HEK293 (cell line): ENCODE measurements around the gene HOMER1.

ENCODE experiments used
- CTCF ChIA-PET: fragments of 350-600 bp; formaldehyde crosslinking; extraction: SDS; loops from one replicate; lab custom pipeline; 2021; ENCODE audit warnings: antibody characterized with exemption; lab: Yijun Ruan, JAX
- POLR2A ChIA-PET: fragments of 300-600 bp; formaldehyde crosslinking; extraction: SDS; loops from one replicate; lab custom pipeline; 2020; ENCODE audit warnings: antibody characterized with exemption, inconsistent platforms; lab: Yijun Ruan, JAX
- H3K27ac ChIP-seq: fragments of 200-500 bp; sonication (Bioruptor generic); 2 replicates; pipeline ENCODE4 v1.5.1; 2014; ENCODE audit warnings: low read depth, low read length, control low read depth, inconsistent platforms; ENCODE audit errors: extremely low read depth
- H3K36me3 ChIP-seq, 2 experiments: fragments of 200-500 bp in 1 of 2; sonication (Bioruptor generic) in 1 of 2; 1 replicate in 1 of 2; 2 replicates in 1 of 2; pipeline ENCODE4 v1.5.1; 2014 to 2017; ENCODE audit warnings: inconsistent platforms in 2 of 2, low read length in 2 of 2; ENCODE audit not compliant: control insufficient read depth in 2 of 2, insufficient read depth in 1 of 2
- H3K4me1 ChIP-seq: fragments of 200-500 bp; sonication (Bioruptor generic); 2 replicates; pipeline ENCODE4 v1.5.1; 2014; ENCODE audit warnings: mild to moderate bottlenecking, low read length, inconsistent platforms; ENCODE audit not compliant: control insufficient read depth, insufficient read depth
- H3K4me3 ChIP-seq: 2 replicates; pipeline ENCODE4 v1.5.1; 2011; ENCODE audit warnings: low read depth, mild to moderate bottlenecking, control low read depth, low read length, moderate library complexity
- H3K9me3 ChIP-seq: fragments of 200-500 bp; sonication (Bioruptor generic); 2 replicates; pipeline ENCODE4 v1.5.1; 2014; ENCODE audit warnings: low read depth, low read length, inconsistent platforms; ENCODE audit not compliant: control insufficient read depth, insufficient read depth
- HOXD13 ChIP-seq: sonication (generic); formaldehyde crosslinking; IDR thresholded peaks from 2 replicates; pipeline ENCODE4 v1.8.0; 2022; ENCODE audit warnings: missing genetic modification reagents, borderline replicate concordance
- KLF17 ChIP-seq: fragments of 450-650 bp; formaldehyde crosslinking; IDR thresholded peaks from 2 replicates; pipeline ENCODE4 v1.5.1; 2016; ENCODE audit warnings: missing biosample characterization, missing genetic modification characterization
- MEIS1 ChIP-seq: sonication (generic); formaldehyde crosslinking; IDR thresholded peaks from 2 replicates; pipeline ENCODE4 v1.8.1; 2022; ENCODE audit warnings: missing genetic modification reagents, mild to moderate bottlenecking, borderline replicate concordance
- OSR2 ChIP-seq: fragments of 450-650 bp; formaldehyde crosslinking; IDR thresholded peaks from 2 replicates; pipeline ENCODE4 v1.5.1; 2016; ENCODE audit warnings: missing biosample characterization, missing genetic modification characterization
- PRDM6 ChIP-seq: fragments of 450-650 bp; formaldehyde crosslinking; IDR thresholded peaks from 2 replicates; pipeline ENCODE4 v1.5.1; 2017; ENCODE audit warnings: missing biosample characterization, missing genetic modification characterization
- SP7 ChIP-seq: fragments of 450-650 bp; formaldehyde crosslinking; IDR thresholded peaks from 2 replicates; pipeline ENCODE4 v1.5.1; 2016; ENCODE audit warnings: missing biosample characterization, missing genetic modification characterization
- ZEB2 ChIP-seq: fragments of 450-650 bp; formaldehyde crosslinking; IDR thresholded peaks from 2 replicates; pipeline ENCODE4 v1.5.1; 2016; ENCODE audit warnings: missing biosample characterization, missing genetic modification characterization
- ZFP37 ChIP-seq: fragments of 450-650 bp; formaldehyde crosslinking; IDR thresholded peaks from 2 replicates; pipeline ENCODE4 v1.5.1; 2016; ENCODE audit warnings: missing biosample characterization, missing genetic modification characterization
- ZNF148 ChIP-seq: fragments of 450-650 bp; formaldehyde crosslinking; IDR thresholded peaks from 2 replicates; pipeline ENCODE4 v1.5.0; 2017; ENCODE audit warnings: missing biosample characterization, missing genetic modification characterization, borderline replicate concordance
- ZNF184 ChIP-seq: fragments of 450-650 bp; IDR thresholded peaks from 2 replicates; pipeline ENCODE4 v1.5.1; 2018; ENCODE audit warnings: missing biosample characterization, mild to moderate bottlenecking, missing genetic modification characterization
- ZNF2 ChIP-seq: fragments of 450-650 bp; formaldehyde crosslinking; IDR thresholded peaks from 2 replicates; pipeline ENCODE4 v1.5.1; 2016; ENCODE audit warnings: missing biosample characterization, missing genetic modification characterization
- ZNF214 ChIP-seq: fragments of 450-650 bp; formaldehyde crosslinking; IDR thresholded peaks from 2 replicates; pipeline ENCODE4 v1.5.1; 2017; ENCODE audit warnings: missing biosample characterization, mild to moderate bottlenecking, missing genetic modification characterization, borderline replicate concordance
- ZNF26 ChIP-seq: fragments of 450-650 bp; formaldehyde crosslinking; IDR thresholded peaks from 2 replicates; pipeline ENCODE4 v1.5.1; 2016; ENCODE audit warnings: missing biosample characterization, missing genetic modification characterization
- ZNF362 ChIP-seq: fragments of 450-650 bp; formaldehyde crosslinking; IDR thresholded peaks from 2 replicates; pipeline ENCODE4 v1.5.1; 2016; ENCODE audit warnings: missing biosample characterization, missing genetic modification characterization
- ZNF366 ChIP-seq: fragments of 450-650 bp; formaldehyde crosslinking; conservative IDR thresholded peaks from 2 replicates; pipeline ENCODE4 v1.5.1; 2016; ENCODE audit warnings: missing biosample characterization, missing genetic modification characterization
- ZNF423 ChIP-seq: fragments of 450-650 bp; formaldehyde crosslinking; IDR thresholded peaks from 2 replicates; pipeline ENCODE4 v1.5.1; 2016; ENCODE audit warnings: missing biosample characterization, missing genetic modification characterization
- ZNF426 ChIP-seq: fragments of 450-650 bp; formaldehyde crosslinking; IDR thresholded peaks from 2 replicates; pipeline ENCODE4 v1.5.1; 2017; ENCODE audit warnings: missing biosample characterization, missing genetic modification characterization, mild to moderate bottlenecking, inconsistent platforms, moderate library complexity
- ZNF488 ChIP-seq: fragments of 450-650 bp; formaldehyde crosslinking; IDR thresholded peaks from 2 replicates; pipeline ENCODE4 v1.5.1; 2016; ENCODE audit warnings: missing biosample characterization, missing genetic modification characterization
- ZNF548 ChIP-seq: fragments of 450-650 bp; formaldehyde crosslinking; IDR thresholded peaks from 2 replicates; pipeline ENCODE4 v1.5.1; 2016; ENCODE audit warnings: missing biosample characterization, missing genetic modification characterization
- ZNF560 ChIP-seq: fragments of 450-650 bp; formaldehyde crosslinking; IDR thresholded peaks from 2 replicates; pipeline ENCODE4 v1.5.1; 2017; ENCODE audit warnings: missing biosample characterization, missing genetic modification characterization, borderline replicate concordance
- ZNF768 ChIP-seq: fragments of 450-650 bp; formaldehyde crosslinking; IDR thresholded peaks from 2 replicates; pipeline ENCODE4 v1.5.1; 2018; ENCODE audit warnings: missing biosample characterization, mild to moderate bottlenecking, missing genetic modification characterization
- ZNF830 ChIP-seq: fragments of 450-650 bp; IDR thresholded peaks from 2 replicates; pipeline ENCODE4 v1.5.0; 2018; ENCODE audit warnings: missing biosample characterization, missing genetic modification characterization, low read depth, mild to moderate bottlenecking, moderate library complexity
- ZNF843 ChIP-seq: fragments of 450-650 bp; formaldehyde crosslinking; IDR thresholded peaks from 2 replicates; pipeline ENCODE4 v1.5.1; 2016; ENCODE audit warnings: missing biosample characterization, missing genetic modification characterization
- ZSCAN18 ChIP-seq: fragments of 450-650 bp; formaldehyde crosslinking; IDR thresholded peaks from 2 replicates; pipeline ENCODE4 v1.5.1; 2016; ENCODE audit warnings: missing biosample characterization, missing genetic modification characterization
- ZXDB ChIP-seq: fragments of 450-650 bp; formaldehyde crosslinking; IDR thresholded peaks from 2 replicates; pipeline ENCODE4 v1.5.1; 2016; ENCODE audit warnings: missing biosample characterization, missing genetic modification characterization

Gene HOMER1

GRCh38 chr5:79495311-79495710 lies 18.6 kb downstream of the HOMER1 start:
- POLR2A ChIA-PET, result interaction anchor here (1.2 kb wide), 1 partner anchor 19 kb away, joined by 4 read pairs; the partner anchor contains the start of gene HOMER1
- TF ChIP-seq ZNF2 (tag by site-specific recombination) (no peak), ZNF768 (no peak), ZNF560 (no peak), ZNF843 (peak; percentile 43; the same call in 1 of the 2 replicates), HOXD13 (CRISPR knock-in tag) (no peak), ZNF214 (tag by site-specific recombination) (no peak), ZNF423 (tag by site-specific recombination) (no peak), SP7 (tag by site-specific recombination) (0 out of 2 replicates have a peak, but pooled peaks have one; percentile 52), ZNF184 (tag by site-specific recombination) (no peak), ZNF26 (0 out of 2 replicates have a peak, but pooled peaks have one; percentile 15), ZNF362 (tag by site-specific recombination) (peak; percentile 79; the same call in 1 of the 2 replicates), ZNF426 (tag by site-specific recombination) (no peak), OSR2 (peak; percentile 69), ZNF366 (tag by site-specific recombination) (0 out of 2 replicates have a peak, but pooled peaks have one; percentile 52), KLF17 (tag by site-specific recombination) (no peak), ZEB2 (tag by site-specific recombination) (no peak), PRDM6 (tag by site-specific recombination) (peak; percentile 81), ZNF548 (tag by site-specific recombination) (no peak), ZNF830 (tag by site-specific recombination) (no peak), MEIS1 (CRISPR knock-in tag) (no peak)
- H3K27ac ChIP-seq, result no peak overlapping the region
- CTCF ChIA-PET, result no interaction called here
- H3K36me3 ChIP-seq, result no peaks in the 10 kb centered on the region
- no peaks in the 10 kb centered on the region for H3K9me3 ChIP-seq
- H3K4me3 ChIP-seq, result no peak overlapping the region
- peaks cover 12% of the 10 kb centered on the region for H3K4me1 ChIP-seq

GRCh38 chr5:79493596-79494345 lies 20.2 kb downstream of the HOMER1 start:
- Histone ChIP-seq H3K27ac (no peak overlapping the region), H3K4me3 (no peak overlapping the region), H3K4me1 (peaks cover 15% of the 10 kb centered on the region), H3K9me3 (no peaks in the 10 kb centered on the region), H3K36me3 (no peaks in the 10 kb centered on the region)
- POLR2A ChIA-PET, result interaction anchor here (0.6 to 1.5 kb wide), 2 partner anchors 20 to 566 kb away, joined by 5 to 10 read pairs; partner anchors contain the start of gene HOMER1
- CTCF ChIA-PET, result no interaction called here
- no peak for TF ChIP-seq ZNF488
- TF ChIP-seq ZSCAN18 (tag by site-specific recombination), result no peak
- no peak for TF ChIP-seq ZNF148 (tag by site-specific recombination)
- TF ChIP-seq ZXDB (tag by site-specific recombination), result no peak
- TF ChIP-seq ZFP37 (tag by site-specific recombination), result no peak
